Activated CD4-positive, alpha-beta T cell treated with anti-CD3 and anti-CD28 coated beads for 4 hours (primary cell): ENCODE measurements around the gene ELL.

Experiments
- DNase-seq, 2 donors: peaks; one replicate each; pipeline ENCODE4 v3.0.0-alpha.2; 2020

ELL gene

DNA sequence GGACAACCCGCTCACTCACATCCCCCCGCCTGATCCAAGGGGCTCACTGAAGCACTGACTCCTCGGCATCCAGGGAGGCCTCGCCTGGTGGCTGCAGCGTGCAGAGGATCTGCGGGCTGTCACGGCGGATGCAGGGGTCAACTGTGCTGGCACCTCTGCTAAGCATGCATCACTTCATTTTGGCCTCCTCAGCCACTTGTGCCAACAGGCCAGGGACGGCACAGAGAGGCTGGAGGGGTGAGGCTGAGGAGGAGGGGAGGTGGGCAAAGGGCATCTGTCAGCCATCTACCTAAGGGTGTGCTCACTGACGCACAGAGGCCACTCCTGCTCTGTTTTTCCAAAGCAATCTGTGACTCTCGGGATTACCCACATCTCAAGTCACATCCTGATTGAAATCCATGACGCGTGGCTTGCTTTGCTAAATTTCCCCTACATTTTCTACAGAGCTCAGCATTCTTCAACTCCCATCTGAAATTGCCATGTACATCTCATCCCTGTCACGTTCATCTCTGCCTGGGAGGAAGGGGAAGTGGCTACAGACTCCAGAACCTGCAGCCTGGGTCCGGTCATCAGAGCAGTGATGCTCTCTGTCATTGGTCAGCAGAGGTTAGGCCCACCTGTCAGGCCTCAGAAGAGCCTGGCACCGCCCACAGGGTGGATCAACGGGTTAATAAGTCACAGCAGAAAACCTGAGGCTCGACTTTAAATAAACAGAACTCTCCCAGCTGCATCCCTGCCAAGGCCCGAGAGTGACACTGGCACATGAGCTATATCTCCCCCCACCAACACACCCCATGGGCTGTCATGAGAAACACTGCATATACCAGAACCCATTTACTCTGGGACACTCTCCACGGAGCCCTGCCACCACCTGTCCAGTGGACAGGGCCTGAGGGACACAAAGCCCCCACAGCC is 17.6 kb downstream of the ELL start:
- DNase-seq = no peak

GRCh38 chr19:18503337-18503970 is 18.4 kb downstream of the ELL start:
- DNase-seq = no peak

GRCh38 chr19:18502638-18503294 is 19.1 kb downstream of the ELL start:
- DNase-seq = no peak

DNA sequence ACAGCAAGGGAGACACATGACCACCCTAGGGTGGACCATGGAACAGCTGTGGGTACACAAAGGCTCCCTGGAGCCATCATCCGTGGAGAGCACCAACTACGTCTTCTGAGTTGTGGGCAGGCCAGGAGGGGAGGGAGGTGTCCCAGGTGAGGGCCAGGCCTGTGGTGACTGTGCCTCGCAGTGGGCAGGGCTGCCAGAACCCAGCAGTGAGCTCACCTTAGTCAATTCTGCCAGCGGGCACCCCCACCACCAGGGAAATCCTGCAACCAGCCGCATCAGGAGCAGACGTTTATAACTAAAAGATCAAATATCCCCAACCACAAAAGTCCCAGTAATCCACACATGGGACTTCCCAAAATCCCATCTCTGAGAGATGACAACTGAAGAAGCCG is 19.6 kb downstream of the ELL start:
- no peak for DNase-seq

- no peak for DNase-seq
These were observed 20.0 kb downstream of the ELL start for GRCh38 chr19:18501832-18502231.

DNA sequence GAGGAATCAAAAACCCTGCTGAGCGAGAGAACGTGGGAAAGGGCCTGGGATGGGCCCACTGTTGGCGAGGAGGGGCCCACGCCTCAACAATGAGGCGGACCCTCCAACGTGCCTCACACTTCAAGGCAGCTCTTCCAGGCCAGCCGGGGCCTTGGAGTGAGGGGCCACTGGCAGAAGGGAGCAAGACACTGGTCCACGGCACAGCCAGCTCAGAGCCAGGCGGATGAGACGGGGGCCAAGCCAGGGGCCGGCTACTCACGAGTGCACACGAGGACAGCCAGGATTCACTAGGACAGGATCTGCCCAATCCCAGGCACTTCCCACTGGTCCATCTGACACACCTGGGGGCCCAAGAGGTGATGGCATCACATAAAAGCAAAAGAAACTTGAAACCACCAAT is 20.5 kb downstream of the ELL start:
- DNase-seq = no peak

- DNase-seq = no peak
These were observed 21.1 kb downstream of the ELL start for GRCh38 chr19:18500799-18501198.

- DNase-seq = no peak
These were observed 21.5 kb downstream of the ELL start for GRCh38 chr19:18500376-18500775.

- no peak for DNase-seq
These were observed 22.7 kb downstream of the ELL start for GRCh38 chr19:18499055-18499775.

DNA sequence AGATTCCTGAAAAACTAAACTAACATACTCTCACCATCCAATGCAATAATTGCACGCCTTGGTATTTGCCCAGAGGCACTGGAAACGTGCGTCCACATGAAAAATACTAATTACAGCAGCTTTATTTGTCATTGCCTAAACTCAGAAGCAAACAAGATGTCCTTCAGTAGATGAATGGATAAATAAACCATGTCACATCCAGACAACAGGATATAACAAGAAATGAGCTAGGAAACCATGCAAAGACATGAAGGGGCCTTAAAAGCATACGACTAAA is 25.0 kb downstream of the ELL start:
- DNase-seq = no peak

- DNase-seq = peak; percentile 48 to 54
These were observed 25.5 kb downstream of the ELL start for GRCh38 chr19:18496167-18496979.

- no peak for DNase-seq
These were observed 26.5 kb downstream of the ELL start for GRCh38 chr19:18495204-18495911.

DNA sequence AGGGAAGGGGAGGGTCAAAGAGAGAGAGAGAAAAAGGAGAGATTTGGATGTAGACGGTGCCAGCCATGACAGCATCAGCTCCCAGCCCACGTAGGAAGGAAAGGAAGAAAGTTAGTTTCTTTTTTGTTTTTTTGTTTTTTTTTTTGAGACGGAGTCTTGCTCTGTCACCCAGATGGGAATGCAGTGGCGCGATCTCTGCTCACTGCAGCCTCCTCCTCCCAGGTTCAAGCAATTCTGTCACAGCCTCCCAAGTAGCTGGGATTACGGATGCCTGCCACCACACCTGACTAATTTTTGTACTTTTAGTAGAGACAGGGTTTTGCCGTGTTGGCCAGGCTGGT is 27.6 kb downstream of the ELL start:
- no peak for DNase-seq

DNA sequence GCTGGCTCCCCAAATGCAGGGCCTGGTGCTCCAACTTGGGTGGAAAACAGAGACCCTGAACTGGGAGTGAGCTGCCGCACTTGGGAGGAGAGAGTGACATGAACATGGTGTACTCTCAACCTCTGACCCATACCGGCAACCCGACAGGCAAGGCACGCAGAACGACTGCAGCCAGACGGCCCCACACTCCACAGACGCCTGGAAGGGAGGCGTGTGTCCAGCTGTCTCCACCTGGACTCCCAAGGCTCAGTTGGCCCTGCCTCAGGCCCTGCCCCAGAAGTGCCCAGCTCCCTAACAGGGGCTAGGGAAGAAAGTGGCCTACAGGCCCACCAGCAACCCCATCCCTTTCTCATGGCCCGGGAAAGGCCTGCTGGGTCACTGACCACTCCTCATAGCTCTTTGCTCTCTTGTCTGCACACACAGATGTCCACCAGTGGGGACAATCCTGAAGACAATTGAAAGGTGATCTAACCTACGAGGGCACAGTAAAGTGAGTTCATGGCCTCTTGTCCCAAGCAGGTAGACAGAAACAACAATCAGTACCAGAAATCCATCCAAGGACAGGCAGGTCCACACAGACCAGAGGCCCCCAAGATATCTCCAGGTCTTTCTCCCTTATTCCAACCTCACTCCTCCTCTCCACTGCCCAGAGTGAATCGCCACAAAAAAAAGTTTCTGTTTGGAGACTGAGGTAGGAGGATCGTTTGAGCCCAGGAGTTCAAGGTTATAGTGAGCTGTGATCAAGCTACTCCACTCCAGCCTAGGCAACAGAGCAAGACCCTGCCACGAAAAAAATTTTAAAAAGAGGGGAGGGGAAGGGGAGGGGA is 28.2 kb downstream of the ELL start:
- DNase-seq = no peak

DNA sequence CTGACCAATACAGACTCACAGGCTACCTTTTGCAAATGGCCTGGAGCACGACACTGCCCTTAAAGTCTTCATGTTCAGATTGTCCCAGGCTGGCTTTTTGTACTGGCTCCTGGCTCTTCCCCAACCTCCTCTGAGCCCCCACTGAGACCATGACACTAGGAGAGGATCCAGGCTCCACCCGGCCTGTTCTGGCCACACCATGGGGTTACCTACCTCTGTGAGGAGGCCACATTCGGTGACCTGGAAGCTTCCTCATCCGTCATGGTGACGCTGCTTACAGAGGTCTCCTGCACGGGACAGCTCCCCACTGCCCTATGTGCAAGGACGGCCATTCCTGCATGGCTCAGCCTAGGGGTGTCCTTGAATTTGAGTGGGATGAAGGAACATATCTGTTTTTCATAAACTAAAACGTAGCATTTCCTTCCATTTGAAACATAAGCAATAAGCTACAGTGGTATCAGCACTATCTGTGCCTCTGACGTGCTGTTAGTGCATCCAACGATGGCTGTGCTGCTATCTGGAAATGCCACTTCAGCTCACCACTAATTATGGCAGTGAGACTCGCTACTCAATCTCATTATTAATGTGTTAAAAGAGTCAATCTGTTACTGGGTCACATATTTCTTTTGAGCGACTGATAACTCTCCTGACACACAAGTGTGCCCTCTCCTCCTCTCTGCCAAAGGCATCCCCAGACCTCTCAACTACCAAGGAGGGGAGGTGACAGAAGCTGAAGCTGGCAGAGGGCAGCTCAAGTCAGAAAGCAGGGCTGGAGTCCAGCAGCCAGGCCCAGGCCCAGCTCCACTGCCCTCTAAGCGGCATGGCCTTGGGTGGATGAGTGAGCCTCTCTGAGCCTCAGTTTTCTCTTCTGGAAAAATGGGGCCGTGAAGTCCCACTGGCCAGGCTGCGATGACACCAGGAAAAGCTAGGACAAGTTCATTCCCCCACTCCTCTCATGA is 29.6 kb downstream of the ELL start:
- no peak for DNase-seq

DNA sequence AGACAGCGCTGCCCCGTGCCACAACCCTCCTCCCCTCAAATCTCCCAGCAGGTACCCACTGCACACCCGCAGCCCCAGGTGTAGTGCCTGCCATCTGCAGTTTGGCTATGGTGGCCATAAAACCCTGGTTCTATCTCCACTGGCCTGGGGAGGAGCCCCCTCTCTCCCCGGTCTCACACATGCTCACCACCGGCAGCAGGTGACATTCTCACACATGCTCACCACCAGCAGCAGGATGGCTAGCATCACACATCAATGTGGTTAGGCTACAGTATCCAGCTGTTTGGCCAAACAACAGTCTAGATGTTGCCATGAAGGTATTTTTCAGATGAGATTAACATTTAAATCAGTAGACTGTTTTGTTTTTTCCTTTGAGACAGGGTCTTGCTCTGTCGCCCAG is 31.1 kb downstream of the ELL start:
- no peak for DNase-seq

GRCh38 chr19:18489627-18490184 is 32.2 kb downstream of the ELL start:
- no peak for DNase-seq

- DNase-seq = no peak
These were observed 32.8 kb downstream of the ELL start for GRCh38 chr19:18488838-18489626.

GRCh38 chr19:18488403-18488723 is 33.5 kb downstream of the ELL start:
- DNase-seq = no peak
